SK-N-SH (cell line): Measurements from ENCODE around the gene AMD1. TPM values are rescaled to one million over a fixed set of nuclear protein-coding genes. Genes with fewer than 3 reads are reported as not detected.

Experiments used
- CTCF ChIA-PET: fragments of 300-600, 350-600 bp; formaldehyde crosslinking; extraction: SDS; loops from one replicate; lab custom pipeline; 2021; lab: Yijun Ruan, JAX
- POLR2A ChIA-PET: fragments of 350-600 bp; sonication (Branson Sonifier 250); formaldehyde crosslinking; extraction: SDS; loops from one replicate; lab custom pipeline; 2020; ENCODE audit warnings: antibody characterized with exemption, inconsistent platforms; lab: Yijun Ruan, JAX
- DNase-seq: peaks from one replicate; pipeline ENCODE4 v3.0.0; 2012
- H2AFZ ChIP-seq: fragments of 200-600 bp; sonication (generic); 2 replicates; pipeline ENCODE4 v1.8.1; 2016; ENCODE audit warnings: antibody characterized with exemption, mild to moderate bottlenecking, low read depth
- H3F3A ChIP-seq: fragments of 200-600 bp; sonication (generic); replicated peaks from 2 replicates; pipeline ENCODE3; 2016; ENCODE audit warnings: antibody characterized with exemption, mild to moderate bottlenecking; ENCODE audit not compliant: insufficient read depth
- H3K27ac ChIP-seq, 2 experiments: fragments of 200-500 bp in 1 of 2; fragments of 200-600 bp in 1 of 2; sonication (Bioruptor generic) in 1 of 2; sonication (generic), shearing (Covaris generic) in 1 of 2; 2 replicates each; pipeline versions ENCODE4 v1.5.1 to v1.6.1; 2014 to 2016; ENCODE audit warnings: low read depth in 2 of 2, inconsistent platforms in 1 of 2, low read length in 1 of 2, mild to moderate bottlenecking in 1 of 2, mixed read lengths in 1 of 2
- H3K27me3 ChIP-seq: fragments of 200-600 bp; sonication (generic), shearing (Covaris generic); 2 replicates; pipeline ENCODE4 v1.6.1; 2016; ENCODE audit warnings: mixed run types; ENCODE audit not compliant: insufficient read depth
- H3K36me3 ChIP-seq, 2 experiments: fragments of 200-500 bp in 1 of 2; fragments of 200-600 bp in 1 of 2; sonication (Bioruptor generic) in 1 of 2; sonication (generic) in 1 of 2; replicated peaks in 1 of 2; 2 replicates each; pipeline versions ENCODE3 to v1.5.1; 2014 to 2016; ENCODE audit warnings: low read length in 1 of 2, mild to moderate bottlenecking in 1 of 2; ENCODE audit not compliant: insufficient read depth in 2 of 2, control insufficient read depth in 1 of 2
- H3K4me1 ChIP-seq, 2 experiments: fragments of 200-500 bp in 1 of 2; fragments of 200-600 bp in 1 of 2; sonication (Bioruptor generic) in 1 of 2; sonication (generic), shearing (Covaris generic) in 1 of 2; 2 replicates each; pipeline versions ENCODE4 v1.5.1 to v1.6.1; 2014 to 2016; ENCODE audit warnings: low read depth in 1 of 2, low read length in 1 of 2, mixed run types in 1 of 2; ENCODE audit not compliant: insufficient read depth in 2 of 2, control insufficient read depth in 1 of 2
- H3K4me2 ChIP-seq: fragments of 200-600 bp; sonication (generic), shearing (Covaris generic); 2 replicates; pipeline ENCODE4 v1.6.1; 2017; ENCODE audit warnings: mixed run types
- H3K4me3 ChIP-seq, 2 experiments: fragments of 200-500 bp in 1 of 2; fragments of 200-600 bp in 1 of 2; sonication (Bioruptor generic) in 1 of 2; sonication (generic), shearing (Covaris generic) in 1 of 2; 2 replicates each; pipeline versions ENCODE4 v1.5.1 to v1.8.1; 2014 to 2016; ENCODE audit warnings: low read depth in 2 of 2, inconsistent platforms in 1 of 2, low read length in 1 of 2, mild to moderate bottlenecking in 1 of 2, mixed read lengths in 1 of 2, moderate library complexity in 1 of 2
- H3K79me2 ChIP-seq: fragments of 200-600 bp; sonication (generic); 2 replicates; pipeline ENCODE4 v1.8.1; 2017; ENCODE audit warnings: mild to moderate bottlenecking; ENCODE audit not compliant: insufficient read depth
- H3K9ac ChIP-seq: fragments of 200-600 bp; sonication (generic); 2 replicates; pipeline ENCODE4 v1.6.1; 2017; ENCODE audit warnings: mixed run types
- H3K9me2 ChIP-seq: fragments of 200-600 bp; sonication (generic); 2 replicates; pipeline ENCODE4 v1.6.1; 2017; ENCODE audit warnings: mixed run types
- H3K9me3 ChIP-seq: fragments of 200-600 bp; sonication (generic); 2 replicates; pipeline ENCODE4 v1.6.1; 2017; ENCODE audit warnings: mixed run types, mild to moderate bottlenecking, moderate library complexity
- H4K20me1 ChIP-seq: fragments of 200-600 bp; sonication (generic); 2 replicates; pipeline ENCODE4 v1.6.1; 2017; ENCODE audit warnings: mild to moderate bottlenecking, mixed run types; ENCODE audit not compliant: insufficient read depth
- CHD2 ChIP-seq: fragments of 150-350 bp; IDR thresholded peaks from 2 replicates; pipeline ENCODE4 v1.6.1; 2018; ENCODE audit warnings: low read length; ENCODE audit not compliant: partially characterized antibody
- ELF1 ChIP-seq: IDR thresholded peaks from 2 replicates; pipeline ENCODE4 v1.4.0; 2012
- EP300 ChIP-seq, 2 experiments: IDR thresholded peaks; 2 replicates each; pipeline versions ENCODE4 v1.4.0 to v1.6.1; 2012; ENCODE audit warnings: borderline replicate concordance in 1 of 2, low read depth in 1 of 2, low read length in 1 of 2
- EZH2phosphoT487 ChIP-seq: fragments of 200-600 bp; sonication (generic); IDR thresholded peaks from 2 replicates; pipeline ENCODE4 v1.6.1; 2017; ENCODE audit warnings: low read depth, mixed run types, mild to moderate bottlenecking, antibody characterized with exemption, moderate library complexity, borderline replicate concordance
- FOSL2 ChIP-seq: IDR thresholded peaks from 2 replicates; pipeline ENCODE4 v1.4.0; 2012; ENCODE audit warnings: low read depth, mild to moderate bottlenecking, moderate library complexity, borderline replicate concordance
- FOXJ3 ChIP-seq: sonication (generic); formaldehyde crosslinking; IDR thresholded peaks from 2 replicates; pipeline ENCODE4 v1.5.1; 2020; ENCODE audit warnings: mild to moderate bottlenecking, missing genetic modification reagents
- FOXM1 ChIP-seq: IDR thresholded peaks from 2 replicates; pipeline ENCODE4 v1.4.0; 2012; ENCODE audit warnings: low read depth, mild to moderate bottlenecking
- GABPA ChIP-seq: IDR thresholded peaks from 2 replicates; pipeline ENCODE4 v1.4.0; 2012; ENCODE audit warnings: low read depth, mild to moderate bottlenecking
- GATA2 ChIP-seq: sonication (generic); formaldehyde crosslinking; IDR thresholded peaks from 2 replicates; pipeline ENCODE4 v1.5.0; 2020; ENCODE audit warnings: mild to moderate bottlenecking, missing genetic modification reagents
- JUND ChIP-seq: IDR thresholded peaks from 2 replicates; pipeline ENCODE4 v1.4.0; 2012
- MEF2A ChIP-seq: IDR thresholded peaks from 2 replicates; pipeline ENCODE4 v1.4.0; 2012; ENCODE audit warnings: low read depth, borderline replicate concordance
- MXI1 ChIP-seq: IDR thresholded peaks from 2 replicates; pipeline ENCODE4 v1.6.1; 2012; ENCODE audit warnings: mild to moderate bottlenecking, low read depth, low read length, improper control_type of control experiment
- NFIC ChIP-seq: IDR thresholded peaks from 2 replicates; pipeline ENCODE4 v1.4.0; 2012; ENCODE audit warnings: borderline replicate concordance
- NRF1 ChIP-seq: IDR thresholded peaks from 2 replicates; pipeline ENCODE4 v1.6.1; 2012; ENCODE audit warnings: low read depth, mild to moderate bottlenecking, low read length
- RAD21 ChIP-seq: IDR thresholded peaks from 2 replicates; pipeline ENCODE4 v1.6.1; 2012; ENCODE audit warnings: mild to moderate bottlenecking, low read length
- RCOR1 ChIP-seq: fragments of 150-350 bp; IDR thresholded peaks from 2 replicates; pipeline ENCODE4 v1.6.1; 2017; ENCODE audit warnings: antibody characterized with exemption, low read length
- RFX5 ChIP-seq: IDR thresholded peaks from 2 replicates; pipeline ENCODE4 v1.6.1; 2012; ENCODE audit warnings: mild to moderate bottlenecking, improper control_type of control experiment, low read length
- RXRA ChIP-seq: IDR thresholded peaks from 2 replicates; pipeline ENCODE4 v1.4.0; 2012; ENCODE audit warnings: low read depth, mild to moderate bottlenecking, borderline replicate concordance
- SMC3 ChIP-seq: IDR thresholded peaks from 2 replicates; pipeline ENCODE4 v1.6.1; 2012; ENCODE audit warnings: low read depth, low read length, improper control_type of control experiment
- TAF1 ChIP-seq: IDR thresholded peaks from 2 replicates; pipeline ENCODE4 v1.6.1; 2012; ENCODE audit warnings: low read depth, mild to moderate bottlenecking, low read length, moderate library complexity, borderline replicate concordance
- TCF12 ChIP-seq: IDR thresholded peaks from 2 replicates; pipeline ENCODE4 v1.4.0; 2012
- TEAD4 ChIP-seq: IDR thresholded peaks from 2 replicates; pipeline ENCODE4 v1.4.0; 2012; ENCODE audit warnings: mild to moderate bottlenecking, borderline replicate concordance; ENCODE audit not compliant: insufficient read depth
- YY1 ChIP-seq: IDR thresholded peaks from 2 replicates; pipeline ENCODE4 v1.4.0; 2012; ENCODE audit warnings: low read depth, mild to moderate bottlenecking
- WGBS: methylation state at CpG from one replicate; pipeline ENCODE4 v1.1.6; 2017; ENCODE audit warnings: low lambda C conversion rate; 5-methylcytosine and 5-hydroxymethylcytosine counted together
- polyA plus RNA-seq, 3 experiments: library from polyadenylated mRNA; depleted of rRNA; stranded (reverse); fragments of >200 nt; gene quantifications; 2 replicates each; pipeline ENCODE4 v1.2.3, GENCODE V29; 2012
- TF ChIP-seq, protein P1 (sequence below): fragments of 150-350 bp; IDR thresholded peaks from 2 replicates; pipeline ENCODE4 v1.6.1; 2017; ENCODE audit warnings: antibody characterized with exemption, low read length, low read depth, borderline replicate concordance
- TF ChIP-seq, protein P2 (sequence below): IDR thresholded peaks from 2 replicates; pipeline ENCODE4 v1.4.0; 2012; ENCODE audit warnings: low read depth
- TF ChIP-seq, protein P3 (sequence below): fragments of 150-350 bp; IDR thresholded peaks from 2 replicates; pipeline ENCODE4 v1.6.1; 2016; ENCODE audit warnings: mild to moderate bottlenecking, low read depth, low read length
- TF ChIP-seq, protein P4 (sequence below): IDR thresholded peaks from 2 replicates; pipeline ENCODE4; 2012

Gene AMD1
- polyA plus RNA-seq, 1 of the 3 experiments (the other 2 are of a cell fraction): 21.1 TPM

DNA sequence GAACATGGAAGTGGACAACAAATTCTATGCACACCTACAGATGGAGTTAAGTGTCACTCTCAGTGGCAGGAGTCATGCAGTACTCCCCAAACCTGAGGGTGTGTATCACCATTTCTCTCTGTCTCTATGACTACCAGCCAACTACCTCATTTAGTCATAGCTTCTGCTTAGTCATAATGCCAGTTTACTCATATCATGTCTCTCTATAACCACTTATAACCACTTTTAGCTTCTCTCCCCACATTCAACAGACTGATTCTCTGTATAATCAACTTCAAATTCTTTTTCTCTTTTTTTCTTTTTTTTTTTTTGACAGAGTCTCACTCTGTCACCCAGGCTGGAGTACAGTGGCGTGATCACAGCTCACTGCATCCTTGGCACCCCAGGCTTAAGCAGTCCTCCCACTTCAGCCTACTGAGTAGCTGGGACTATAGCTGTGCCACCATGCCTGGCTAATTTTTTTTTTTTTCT lies 70.1 kb downstream of the AMD1 start:
- WGBS: 37% methylated on average over 1 of the region's 1 CpG
- Histone ChIP-seq H2AFZ (peak overlapping the region; percentile 43; the same call in 1 of the 2 replicates), H3F3A (peaks cover 18% of the 10 kb centered on the region), H4K20me1 (no peaks in the 10 kb centered on the region), H3K36me3 (no peaks in the 10 kb centered on the region), H3K9me2 (no peaks in the 10 kb centered on the region), H3K9ac (peak overlapping the region; percentile 66; the same call in 1 of the 2 replicates), H3K4me1 (0 out of 4 replicates have a peak, but pooled peaks cover 0 to 3% of the 10 kb centered on the region in 2 experiments), H3K9me3 (no peaks in the 10 kb centered on the region), H3K27me3 (no peaks in the 10 kb centered on the region), H3K79me2 (no peaks in the 10 kb centered on the region), H3K4me3 (no peak overlapping the region), H3K27ac (peak overlapping the region in 1 of 2 experiments; percentile 91; a peak in 2 of 4 replicates), H3K4me2 (peak overlapping the region; percentile 56)
- POLR2A ChIA-PET: interaction anchor here (0.9 kb wide), 1 partner anchor 70 kb away, joined by 3 read pairs; the partner anchor contains the start of gene AMD1
- CTCF ChIA-PET: interaction anchor here (4.2 to 11.8 kb wide), 2 partner anchors 262 to 417 kb away, joined by 19 to 72 read pairs; no protein-coding TSS in a partner anchor
- TF ChIP-seq RCOR1 (no peak), NRF1 (no peak), MXI1 (no peak), GATA2 (CRISPR knock-in tag) (no peak), RXRA (no peak), CHD2 (no peak), RFX5 (no peak), EP300 (IDR thresholded peaks at IDR 0.05; ENCODE audit: borderline replicate concordance in 1 of 2, low read depth in 1 of 2, low read length in 1 of 2) (no peak), JUND (peak; percentile 54; the same call in 1 of the 2 replicates), YY1 (no peak), TCF12 (peak; percentile 20; the same call in 1 of the 2 replicates), TEAD4 (no peak), SMC3 (no peak), EZH2phosphoT487 (no peak), NFIC (peak; percentile 9; the same call in 1 of the 2 replicates), ELF1 (no peak), RAD21 (no peak), GABPA (no peak), FOXM1 (no peak), FOXJ3 (CRISPR knock-in tag) (no peak), FOSL2 (peak; percentile 79; the same call in 1 of the 2 replicates), TAF1 (no peak), MEF2A (no peak)
- TF ChIP-seq, protein P1, sequence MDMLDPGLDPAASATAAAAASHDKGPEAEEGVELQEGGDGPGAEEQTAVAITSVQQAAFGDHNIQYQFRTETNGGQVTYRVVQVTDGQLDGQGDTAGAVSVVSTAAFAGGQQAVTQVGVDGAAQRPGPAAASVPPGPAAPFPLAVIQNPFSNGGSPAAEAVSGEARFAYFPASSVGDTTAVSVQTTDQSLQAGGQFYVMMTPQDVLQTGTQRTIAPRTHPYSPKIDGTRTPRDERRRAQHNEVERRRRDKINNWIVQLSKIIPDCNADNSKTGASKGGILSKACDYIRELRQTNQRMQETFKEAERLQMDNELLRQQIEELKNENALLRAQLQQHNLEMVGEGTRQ: no peak
- TF ChIP-seq, protein P2, sequence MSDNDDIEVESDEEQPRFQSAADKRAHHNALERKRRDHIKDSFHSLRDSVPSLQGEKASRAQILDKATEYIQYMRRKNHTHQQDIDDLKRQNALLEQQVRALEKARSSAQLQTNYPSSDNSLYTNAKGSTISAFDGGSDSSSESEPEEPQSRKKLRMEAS: no peak
- TF ChIP-seq, protein P3, sequence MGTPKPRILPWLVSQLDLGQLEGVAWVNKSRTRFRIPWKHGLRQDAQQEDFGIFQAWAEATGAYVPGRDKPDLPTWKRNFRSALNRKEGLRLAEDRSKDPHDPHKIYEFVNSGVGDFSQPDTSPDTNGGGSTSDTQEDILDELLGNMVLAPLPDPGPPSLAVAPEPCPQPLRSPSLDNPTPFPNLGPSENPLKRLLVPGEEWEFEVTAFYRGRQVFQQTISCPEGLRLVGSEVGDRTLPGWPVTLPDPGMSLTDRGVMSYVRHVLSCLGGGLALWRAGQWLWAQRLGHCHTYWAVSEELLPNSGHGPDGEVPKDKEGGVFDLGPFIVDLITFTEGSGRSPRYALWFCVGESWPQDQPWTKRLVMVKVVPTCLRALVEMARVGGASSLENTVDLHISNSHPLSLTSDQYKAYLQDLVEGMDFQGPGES: no peak
- TF ChIP-seq, protein P4, sequence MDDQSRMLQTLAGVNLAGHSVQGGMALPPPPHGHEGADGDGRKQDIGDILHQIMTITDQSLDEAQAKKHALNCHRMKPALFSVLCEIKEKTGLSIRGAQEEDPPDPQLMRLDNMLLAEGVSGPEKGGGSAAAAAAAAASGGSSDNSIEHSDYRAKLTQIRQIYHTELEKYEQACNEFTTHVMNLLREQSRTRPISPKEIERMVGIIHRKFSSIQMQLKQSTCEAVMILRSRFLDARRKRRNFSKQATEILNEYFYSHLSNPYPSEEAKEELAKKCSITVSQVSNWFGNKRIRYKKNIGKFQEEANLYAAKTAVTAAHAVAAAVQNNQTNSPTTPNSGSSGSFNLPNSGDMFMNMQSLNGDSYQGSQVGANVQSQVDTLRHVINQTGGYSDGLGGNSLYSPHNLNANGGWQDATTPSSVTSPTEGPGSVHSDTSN: peak; percentile 36
- DNase-seq: no peak
